IMR-90 (cell line): Measurements from ENCODE around the gene ALDH1L2. TPM values are rescaled to one million over a fixed set of nuclear protein-coding genes. Genes with fewer than 3 reads are reported as not detected.

Experiments used
- ATAC-seq: fragments of 200-7000 bp; cut with Tn5 transposase; 2 replicates; pipeline ENCODE4 v1.9.1; 2020; ENCODE audit warnings: low read depth, mild to moderate bottlenecking, moderate library complexity
- BruUV-seq: library from RNA; stranded (reverse); fragments of 400-500 nt; replicated peaks from 2 replicates; lab custom pipeline; 2021; lab: Mats Ljungman, UMichigan
- CTCF ChIA-PET: fragments of 300-600 bp; formaldehyde crosslinking; extraction: SDS; loops from one replicate; lab custom pipeline; 2021; ENCODE audit warnings: antibody characterized with exemption; lab: Yijun Ruan, JAX
- POLR2A ChIA-PET: fragments of 300-600 bp; sonication (Branson Sonifier 250); formaldehyde crosslinking; loops from one replicate; lab custom pipeline; 2022; ENCODE audit warnings: antibody characterized with exemption; ENCODE audit not compliant: unreplicated experiment; lab: Charles Lee
- DNase-seq: peaks from one replicate; pipeline ENCODE4 v3.0.0; 2013
- H2AFZ ChIP-seq: replicated peaks from 2 replicates; pipeline ENCODE3; 2013; ENCODE audit warnings: low read length, mild to moderate bottlenecking; ENCODE audit not compliant: poor library complexity
- H2AK5ac ChIP-seq: 2 replicates; pipeline ENCODE4 v1.6.1; 2013; ENCODE audit warnings: low read depth, low read length, inconsistent platforms
- H2AK9ac ChIP-seq: replicated peaks from 2 replicates; pipeline ENCODE3; 2013; ENCODE audit warnings: mild to moderate bottlenecking, low read depth, low read length, moderate library complexity; ENCODE audit not compliant: poor library complexity
- H2BK120ac ChIP-seq: 2 replicates; pipeline ENCODE4 v1.6.1; 2013; ENCODE audit warnings: low read depth, low read length, inconsistent platforms
- H2BK15ac ChIP-seq: 3 replicates; pipeline ENCODE4 v1.6.1; 2013; ENCODE audit warnings: low read depth, low read length, inconsistent platforms
- H2BK20ac ChIP-seq: 2 replicates; pipeline ENCODE4 v1.6.1; 2013; ENCODE audit warnings: low read depth, mild to moderate bottlenecking, inconsistent platforms, low read length, moderate library complexity
- H2BK5ac ChIP-seq: 2 replicates; pipeline ENCODE4 v1.6.1; 2013; ENCODE audit warnings: mild to moderate bottlenecking, low read depth, low read length, inconsistent platforms; ENCODE audit not compliant: poor library complexity, severe bottlenecking
- H3K14ac ChIP-seq: replicated peaks from 2 replicates; pipeline ENCODE4 v1.6.1; 2013; ENCODE audit warnings: low read depth, low read length, inconsistent platforms
- H3K18ac ChIP-seq: 2 replicates; pipeline ENCODE4 v1.6.1; 2013; ENCODE audit warnings: low read depth, low read length, control low read depth
- H3K23ac ChIP-seq: 2 replicates; pipeline ENCODE4 v1.6.1; 2013; ENCODE audit warnings: low read depth, low read length, inconsistent platforms
- H3K27ac ChIP-seq: 2 replicates; pipeline ENCODE4 v1.5.1; 2013; ENCODE audit warnings: mild to moderate bottlenecking, control low read depth, low read length; ENCODE audit not compliant: insufficient read depth
- H3K27me3 ChIP-seq: 2 replicates; pipeline ENCODE4 v1.6.1; 2013; ENCODE audit warnings: low read length; ENCODE audit not compliant: control insufficient read depth, insufficient read depth
- H3K36me3 ChIP-seq: 2 replicates; pipeline ENCODE4 v1.6.1; 2013; ENCODE audit warnings: low read length, mixed read lengths; ENCODE audit not compliant: control insufficient read depth, insufficient read depth
- H3K4ac ChIP-seq: 2 replicates; pipeline ENCODE4 v1.6.1; 2013; ENCODE audit warnings: low read depth, low read length, inconsistent platforms
- H3K4me1 ChIP-seq: 2 replicates; pipeline ENCODE4 v1.6.1; 2013; ENCODE audit warnings: low read length, mixed read lengths; ENCODE audit not compliant: control insufficient read depth, insufficient read depth
- H3K4me2 ChIP-seq: 2 replicates; pipeline ENCODE4 v1.6.1; 2013; ENCODE audit warnings: low read depth, mild to moderate bottlenecking, control low read depth, low read length, moderate library complexity
- H3K4me3 ChIP-seq: 2 replicates; pipeline ENCODE4 v1.5.1; 2013; ENCODE audit warnings: low read depth, mild to moderate bottlenecking, control low read depth, low read length, moderate library complexity; ENCODE audit not compliant: insufficient read depth
- H3K56ac ChIP-seq: 2 replicates; pipeline ENCODE4 v1.6.1; 2013; ENCODE audit warnings: low read length, inconsistent platforms; ENCODE audit not compliant: insufficient read depth; ENCODE audit errors: extremely low read depth
- H3K79me1 ChIP-seq, 2 experiments: 2 replicates each; pipeline ENCODE4 v1.6.1; 2013; ENCODE audit warnings: low read length in 2 of 2, inconsistent platforms in 1 of 2, low read depth in 1 of 2
- H3K9ac ChIP-seq: 2 replicates; pipeline ENCODE4 v1.6.1; 2013; ENCODE audit warnings: low read depth, low read length, control low read depth
- H3K9me1 ChIP-seq: 2 replicates; pipeline ENCODE4 v1.6.1; 2013; ENCODE audit warnings: low read length, inconsistent platforms; ENCODE audit not compliant: insufficient read depth
- H3K9me3 ChIP-seq: 2 replicates; pipeline ENCODE4 v1.6.1; 2013; ENCODE audit warnings: low read length; ENCODE audit not compliant: control insufficient read depth, insufficient read depth
- H4K20me1 ChIP-seq: 2 replicates; pipeline ENCODE4 v1.6.1; 2013; ENCODE audit warnings: low read length, inconsistent platforms; ENCODE audit not compliant: insufficient read depth
- H4K5ac ChIP-seq: 2 replicates; pipeline ENCODE4 v1.6.1; 2013; ENCODE audit warnings: mild to moderate bottlenecking, low read depth, low read length, control low read depth
- H4K8ac ChIP-seq, 2 experiments: 2 replicates each; pipeline ENCODE4 v1.6.1; 2013; ENCODE audit warnings: low read depth in 2 of 2, low read length in 2 of 2, control low read depth in 1 of 2, inconsistent platforms in 1 of 2
- H4K91ac ChIP-seq: 2 replicates; pipeline ENCODE4 v1.6.1; 2013; ENCODE audit warnings: low read depth, low read length, inconsistent platforms; ENCODE audit not compliant: insufficient read depth
- MAFK ChIP-seq: IDR thresholded peaks from 2 replicates; pipeline ENCODE4 v1.6.1; 2012; ENCODE audit warnings: low read depth, low read length, improper control_type of control experiment
- MXI1 ChIP-seq: IDR thresholded peaks from 2 replicates; pipeline ENCODE4 v1.6.1; 2012; ENCODE audit warnings: low read depth, mild to moderate bottlenecking, low read length, moderate library complexity, borderline replicate concordance
- POLR2A ChIP-seq: IDR thresholded peaks from 2 replicates; pipeline ENCODE4 v1.6.1; 2012; ENCODE audit warnings: mild to moderate bottlenecking, low read depth, low read length
- RAD21 ChIP-seq: IDR thresholded peaks from 2 replicates; pipeline ENCODE4 v1.6.1; 2012; ENCODE audit warnings: low read length, improper control_type of control experiment
- RFX5 ChIP-seq: IDR thresholded peaks from 2 replicates; pipeline ENCODE4 v1.8.0; 2012; ENCODE audit warnings: low read depth, mild to moderate bottlenecking, low read length, moderate library complexity
- SMC3 ChIP-seq: fragments of 150-350 bp; IDR thresholded peaks from 2 replicates; pipeline ENCODE4 v1.6.1; 2016; ENCODE audit warnings: low read depth, mild to moderate bottlenecking, antibody characterized with exemption, low read length, moderate library complexity
- dilution Hi-C: fragments of 300-500 bp; cut with HindIII; formaldehyde crosslinking; loops from one replicate; pipeline ENCODE4 v1.14.3; 2018; ENCODE audit warnings: low sequenced_read_pairs; ENCODE audit not compliant: unreplicated experiment
- in situ Hi-C: fragments of 300-500 bp; cut with MboI; formaldehyde crosslinking; loops from 3 replicates; pipeline ENCODE4 v1.14.3; 2019; ENCODE audit warnings: low sequenced_read_pairs, inconsistent platforms, mixed read lengths
- intact Hi-C: fragments of 100-400 bp; cut with micrococcal nuclease; formaldehyde crosslinking; loops from 2 replicates; pipeline ENCODE4 v1.10.0; 2022
- polyA plus RNA-seq, 3 experiments: library from polyadenylated mRNA; depleted of rRNA; stranded (reverse); fragments of >200 nt; gene quantifications; 2 replicates each; pipeline ENCODE4 v1.2.3, GENCODE V29; 2012; ENCODE audit warnings: low replicate concordance in 1 of 3
- total RNA-seq: library from RNA; depleted of rRNA; stranded (reverse); fragments of >200 nt; gene quantifications from 2 replicates; pipeline ENCODE4 v1.2.3, GENCODE V29; 2012
- TF ChIP-seq, protein P1 (sequence below): fragments of 150-350 bp; IDR thresholded peaks from 2 replicates; pipeline ENCODE4 v1.6.1; 2017; ENCODE audit warnings: mild to moderate bottlenecking, antibody characterized with exemption, low read length, low read depth
- TF ChIP-seq, protein P2 (sequence below): conservative IDR thresholded peaks from 2 replicates; pipeline ENCODE4 v1.5.1; 2012; ENCODE audit warnings: mild to moderate bottlenecking, low read depth, low read length, improper control_type of control experiment

ALDH1L2 gene
- total and polyA plus RNA-seq, 2 of the 4 experiments (the other 2 are of a cell fraction): 21.1 to 22.8 TPM

- Histone ChIP-seq H3K14ac (no peak overlapping the region), H2AK5ac (no peak overlapping the region), H2AK9ac (no peak overlapping the region), H3K23ac (no peak overlapping the region), H3K4me1 (peaks cover 2% of the 10 kb centered on the region; the same call in 1 of the 2 replicates), H2AFZ (no peak overlapping the region), H4K20me1 (peaks cover under 1% of the 10 kb centered on the region; the same call in 1 of the 2 replicates), H4K91ac (no peak overlapping the region), H3K4me2 (no peak overlapping the region), H2BK120ac (no peak overlapping the region), H4K5ac (no peak overlapping the region), H3K4me3 (no peak overlapping the region), H4K8ac (no peak overlapping the region), H2BK5ac (no peak overlapping the region), H3K9me1 (no peaks in the 10 kb centered on the region), H3K18ac (no peak overlapping the region), H3K4ac (no peak overlapping the region), H3K27ac (no peak overlapping the region), H3K9me3 (no peaks in the 10 kb centered on the region), H3K56ac (no peak overlapping the region), H3K27me3 (no peaks in the 10 kb centered on the region), H2BK20ac (no peak overlapping the region), H3K36me3 (no peaks in the 10 kb centered on the region), H2BK15ac (no peak overlapping the region), H3K9ac (no peak overlapping the region), H3K79me1 (no peaks in the 10 kb centered on the region; a peak in 1 of 4 replicates)
- ATAC-seq (no peak), DNase-seq (no peak)
- POLR2A ChIA-PET: no interaction called here
- CTCF ChIA-PET: interaction anchor here (0.6 to 0.7 kb wide), 2 partner anchors 860 to 936 kb away, joined by 3 to 6 read pairs; no protein-coding TSS in a partner anchor
- BruUV-seq: no TSS peak
- no peak for TF ChIP-seq MAFK
- TF ChIP-seq, protein P1, sequence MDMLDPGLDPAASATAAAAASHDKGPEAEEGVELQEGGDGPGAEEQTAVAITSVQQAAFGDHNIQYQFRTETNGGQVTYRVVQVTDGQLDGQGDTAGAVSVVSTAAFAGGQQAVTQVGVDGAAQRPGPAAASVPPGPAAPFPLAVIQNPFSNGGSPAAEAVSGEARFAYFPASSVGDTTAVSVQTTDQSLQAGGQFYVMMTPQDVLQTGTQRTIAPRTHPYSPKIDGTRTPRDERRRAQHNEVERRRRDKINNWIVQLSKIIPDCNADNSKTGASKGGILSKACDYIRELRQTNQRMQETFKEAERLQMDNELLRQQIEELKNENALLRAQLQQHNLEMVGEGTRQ: no peak
- no peak for TF ChIP-seq RAD21
- no peak for TF ChIP-seq RFX5
- TF ChIP-seq, protein P2, sequence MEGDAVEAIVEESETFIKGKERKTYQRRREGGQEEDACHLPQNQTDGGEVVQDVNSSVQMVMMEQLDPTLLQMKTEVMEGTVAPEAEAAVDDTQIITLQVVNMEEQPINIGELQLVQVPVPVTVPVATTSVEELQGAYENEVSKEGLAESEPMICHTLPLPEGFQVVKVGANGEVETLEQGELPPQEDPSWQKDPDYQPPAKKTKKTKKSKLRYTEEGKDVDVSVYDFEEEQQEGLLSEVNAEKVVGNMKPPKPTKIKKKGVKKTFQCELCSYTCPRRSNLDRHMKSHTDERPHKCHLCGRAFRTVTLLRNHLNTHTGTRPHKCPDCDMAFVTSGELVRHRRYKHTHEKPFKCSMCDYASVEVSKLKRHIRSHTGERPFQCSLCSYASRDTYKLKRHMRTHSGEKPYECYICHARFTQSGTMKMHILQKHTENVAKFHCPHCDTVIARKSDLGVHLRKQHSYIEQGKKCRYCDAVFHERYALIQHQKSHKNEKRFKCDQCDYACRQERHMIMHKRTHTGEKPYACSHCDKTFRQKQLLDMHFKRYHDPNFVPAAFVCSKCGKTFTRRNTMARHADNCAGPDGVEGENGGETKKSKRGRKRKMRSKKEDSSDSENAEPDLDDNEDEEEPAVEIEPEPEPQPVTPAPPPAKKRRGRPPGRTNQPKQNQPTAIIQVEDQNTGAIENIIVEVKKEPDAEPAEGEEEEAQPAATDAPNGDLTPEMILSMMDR: no peak
- TF ChIP-seq SMC3: no peak
- no peak for TF ChIP-seq POLR2A
- TF ChIP-seq MXI1: no peak
- intact Hi-C loops (loop anchor here (10.0 kb wide), 1 partner anchor 718 kb away; no protein-coding TSS in a partner anchor), dilution Hi-C loops (no loop called here), in situ Hi-C loops (no loop called here)
Observed at GRCh38 chr12:105102673-105103072, 18.4 kb upstream of the ALDH1L2 start.
